ENCODE results near the gene EXOSC9.

EXOSC9 gene

GRCh38 chr4:121764303-121764701, 36.8 kb upstream of the EXOSC9 start:
- Histone ChIP-seq H3K4ac (ENCODE audit: low read length) (no peak overlapping the region), H3K4me1 (ENCODE audit: control insufficient read depth in 2 of 2, insufficient read depth in 1 of 2, low read depth in 1 of 2, low read length in 2 of 2) (peaks cover 0 to 2% of the 10 kb centered on the region in 2 donors), H4K91ac (ENCODE audit: low read depth, low read length, poor library complexity) (no peak overlapping the region), H3K23ac (ENCODE audit: low read depth, low read length, poor library complexity) (peak overlapping the region; percentile 25), H3K4me3 (ENCODE audit: low read length in 2 of 2) (peak overlapping the region; percentile 45 to 84), H3K18ac (ENCODE audit: low read length) (peak overlapping the region; percentile 91), H2BK15ac (ENCODE audit: low read length) (no peak overlapping the region), H3K9me3 (replicated peaks in 1 of 2; ENCODE audit: control insufficient read depth in 2 of 2, insufficient read depth in 1 of 2, low read depth in 1 of 2, low read length in 2 of 2) (peaks cover 0 to 5% of the 10 kb centered on the region in 2 donors), H2BK5ac (ENCODE audit: low read length) (no peak overlapping the region), H2AK5ac (ENCODE audit: low read depth, low read length) (no peak overlapping the region), H3K14ac (ENCODE audit: low read length) (no peak overlapping the region), H2BK120ac (ENCODE audit: low read depth, low read length) (no peak overlapping the region), H3K27ac (replicated peaks; ENCODE audit: low read length) (no peak overlapping the region), H3K27me3 (ENCODE audit: control insufficient read depth in 3 of 3, insufficient read depth in 3 of 3, low read depth in 1 of 3, low read length in 3 of 3) (peaks cover 14 to 98% (median 32%) of the 10 kb centered on the region in 3 experiments), H3K36me3 (replicated peaks in 1 of 2; ENCODE audit: control insufficient read depth in 2 of 2, insufficient read depth in 2 of 2, low read length in 2 of 2) (no peaks in the 10 kb centered on the region), H3K9ac (ENCODE audit: low read depth, low read length, poor library complexity) (peak overlapping the region; percentile 80), H3K4me2 (ENCODE audit: insufficient read depth, low read length, poor library complexity, severe bottlenecking) (peak overlapping the region; percentile 95), H3K79me1 (ENCODE audit: low read depth, low read length) (no peaks in the 10 kb centered on the region), H2BK12ac (ENCODE audit: low read length) (no peak overlapping the region), H4K8ac (ENCODE audit: low read depth, low read length) (no peak overlapping the region), H2AFZ (ENCODE audit: low read length) (peak overlapping the region; percentile 93)
- no peak for DNase-seq (ENCODE audit: low spot score)
- no CpG with 5 or more reads among the region's 14 CpGs for WGBS, 2 donors (ENCODE audit: extremely low coverage in 2 of 2, insufficient read length in 2 of 2, insufficient replicate concordance in 1 of 2)

- H3K4me2 ChIP-seq (ENCODE audit: insufficient read depth, low read length, poor library complexity, severe bottlenecking), result peak within 1 kb of the TSS; percentile 95
- H3K18ac ChIP-seq (ENCODE audit: low read length), result peak within 1 kb of the TSS; percentile 91
- peak; percentile 41 for DNase-seq (ENCODE audit: low spot score)
- H3K4ac ChIP-seq (ENCODE audit: low read length), result no peak within 1 kb of the TSS
- peaks cover 0 to 2% of the 10 kb centered on the region in 2 donors for H3K4me1 ChIP-seq (ENCODE audit: control insufficient read depth in 2 of 2, insufficient read depth in 1 of 2, low read depth in 1 of 2, low read length in 2 of 2)
- no peak within 1 kb of the TSS for H2BK15ac ChIP-seq (ENCODE audit: low read length)
- H2BK12ac ChIP-seq (ENCODE audit: low read length), result no peak within 1 kb of the TSS
- H3K27ac ChIP-seq (replicated peaks; ENCODE audit: low read length), result no peak within 1 kb of the TSS
- H2BK120ac ChIP-seq (ENCODE audit: low read depth, low read length), result no peak within 1 kb of the TSS
- H2AK5ac ChIP-seq (ENCODE audit: low read depth, low read length), result no peak within 1 kb of the TSS
- H3K79me1 ChIP-seq (ENCODE audit: low read depth, low read length), result no peaks in the 10 kb centered on the region
- no peak within 1 kb of the TSS for H4K91ac ChIP-seq (ENCODE audit: low read depth, low read length, poor library complexity)
- peak within 1 kb of the TSS; percentile 45 to 84 for H3K4me3 ChIP-seq (ENCODE audit: low read length in 2 of 2)
- H2AFZ ChIP-seq (ENCODE audit: low read length), result peak within 1 kb of the TSS; percentile 93
- H3K9ac ChIP-seq (ENCODE audit: low read depth, low read length, poor library complexity), result peak within 1 kb of the TSS; percentile 80
- H3K14ac ChIP-seq (ENCODE audit: low read length), result no peak within 1 kb of the TSS
- H3K9me3 ChIP-seq (replicated peaks in 1 of 2; ENCODE audit: control insufficient read depth in 2 of 2, insufficient read depth in 1 of 2, low read depth in 1 of 2, low read length in 2 of 2), result peaks cover 0 to 5% of the 10 kb centered on the region in 2 donors
- no peak within 1 kb of the TSS for H2BK5ac ChIP-seq (ENCODE audit: low read length)
- no peak within 1 kb of the TSS for H4K8ac ChIP-seq (ENCODE audit: low read depth, low read length)
- H3K23ac ChIP-seq (ENCODE audit: low read depth, low read length, poor library complexity), result peak within 1 kb of the TSS; percentile 25
- no CpG with 5 or more reads among the region's 75 CpGs for WGBS, 2 donors (ENCODE audit: extremely low coverage in 2 of 2, insufficient read length in 2 of 2, insufficient replicate concordance in 1 of 2)
- H3K27me3 ChIP-seq (ENCODE audit: control insufficient read depth in 3 of 3, insufficient read depth in 3 of 3, low read depth in 1 of 3, low read length in 3 of 3), result peaks cover 14 to 99% (median 32%) of the 10 kb centered on the region in 3 experiments
- no peaks in the 10 kb centered on the region for H3K36me3 ChIP-seq (replicated peaks in 1 of 2; ENCODE audit: control insufficient read depth in 2 of 2, insufficient read depth in 2 of 2, low read length in 2 of 2)
These were observed 36.3 kb upstream of the EXOSC9 start, which contains the start of gene SMIM43 for GRCh38 chr4:121764702-121765367. Gene SMIM43 (minus strand): TSS chr4:121765164. CDS start chr4:121765105, 59 bp downstream.

GRCh38 chr4:121765368-121765705, 35.8 kb upstream of the EXOSC9 start:
- Histone ChIP-seq H3K9me3 (replicated peaks in 1 of 2; ENCODE audit: control insufficient read depth in 2 of 2, insufficient read depth in 1 of 2, low read depth in 1 of 2, low read length in 2 of 2) (peaks cover 0 to 5% of the 10 kb centered on the region in 2 donors), H3K4ac (ENCODE audit: low read length) (no peak overlapping the region), H3K27me3 (ENCODE audit: control insufficient read depth in 3 of 3, insufficient read depth in 3 of 3, low read depth in 1 of 3, low read length in 3 of 3) (peaks cover 14 to 97% (median 32%) of the 10 kb centered on the region in 3 experiments), H3K36me3 (replicated peaks in 1 of 2; ENCODE audit: control insufficient read depth in 2 of 2, insufficient read depth in 2 of 2, low read length in 2 of 2) (no peaks in the 10 kb centered on the region), H3K23ac (ENCODE audit: low read depth, low read length, poor library complexity) (no peak overlapping the region), H3K4me2 (ENCODE audit: insufficient read depth, low read length, poor library complexity, severe bottlenecking) (peak overlapping the region; percentile 95), H2AK5ac (ENCODE audit: low read depth, low read length) (no peak overlapping the region), H4K91ac (ENCODE audit: low read depth, low read length, poor library complexity) (no peak overlapping the region), H3K79me1 (ENCODE audit: low read depth, low read length) (no peaks in the 10 kb centered on the region), H3K4me3 (ENCODE audit: low read length in 2 of 2) (peak overlapping the region; percentile 45 to 84), H3K27ac (replicated peaks; ENCODE audit: low read length) (no peak overlapping the region), H3K9ac (ENCODE audit: low read depth, low read length, poor library complexity) (peak overlapping the region; percentile 80), H3K18ac (ENCODE audit: low read length) (peak overlapping the region; percentile 91), H2BK15ac (ENCODE audit: low read length) (no peak overlapping the region), H3K14ac (ENCODE audit: low read length) (no peak overlapping the region), H2BK120ac (ENCODE audit: low read depth, low read length) (no peak overlapping the region), H4K8ac (ENCODE audit: low read depth, low read length) (no peak overlapping the region), H2BK12ac (ENCODE audit: low read length) (no peak overlapping the region), H3K4me1 (ENCODE audit: control insufficient read depth in 2 of 2, insufficient read depth in 1 of 2, low read depth in 1 of 2, low read length in 2 of 2) (peaks cover 0 to 2% of the 10 kb centered on the region in 2 donors), H2AFZ (ENCODE audit: low read length) (peak overlapping the region; percentile 93), H2BK5ac (ENCODE audit: low read length) (no peak overlapping the region)
- no peak for DNase-seq (ENCODE audit: low spot score)
- WGBS, 2 donors (ENCODE audit: extremely low coverage in 2 of 2, insufficient read length in 2 of 2, insufficient replicate concordance in 1 of 2), result no CpG with 5 or more reads among the region's 16 CpGs

- no peak overlapping the region for H3K4me3 ChIP-seq (ENCODE audit: low read length in 2 of 2)
These were observed 35.1 kb upstream of the EXOSC9 start for GRCh38 chr4:121765971-121766538.

More at GRCh38 chr4:121765971-121766538, 35.1 kb upstream of the EXOSC9 start:
- Histone ChIP-seq H3K27me3 (ENCODE audit: control insufficient read depth in 3 of 3, insufficient read depth in 3 of 3, low read depth in 1 of 3, low read length in 3 of 3) (peaks cover 14 to 98% (median 32%) of the 10 kb centered on the region in 3 experiments), H4K8ac (ENCODE audit: low read depth, low read length) (no peak overlapping the region), H3K9me3 (replicated peaks in 1 of 2; ENCODE audit: control insufficient read depth in 2 of 2, insufficient read depth in 1 of 2, low read depth in 1 of 2, low read length in 2 of 2) (peaks cover 0 to 5% of the 10 kb centered on the region in 2 donors), H3K14ac (ENCODE audit: low read length) (no peak overlapping the region), H3K79me1 (ENCODE audit: low read depth, low read length) (no peaks in the 10 kb centered on the region), H2BK5ac (ENCODE audit: low read length) (no peak overlapping the region), H3K4me2 (ENCODE audit: insufficient read depth, low read length, poor library complexity, severe bottlenecking) (no peak overlapping the region), H3K23ac (ENCODE audit: low read depth, low read length, poor library complexity) (no peak overlapping the region), H4K91ac (ENCODE audit: low read depth, low read length, poor library complexity) (no peak overlapping the region), H2BK120ac (ENCODE audit: low read depth, low read length) (no peak overlapping the region), H3K27ac (replicated peaks; ENCODE audit: low read length) (no peak overlapping the region), H2AFZ (ENCODE audit: low read length) (no peak overlapping the region), H3K4me1 (ENCODE audit: control insufficient read depth in 2 of 2, insufficient read depth in 1 of 2, low read depth in 1 of 2, low read length in 2 of 2) (peaks cover 0 to 2% of the 10 kb centered on the region in 2 donors), H2BK12ac (ENCODE audit: low read length) (no peak overlapping the region), H3K9ac (ENCODE audit: low read depth, low read length, poor library complexity) (no peak overlapping the region), H3K18ac (ENCODE audit: low read length) (no peak overlapping the region), H3K4ac (ENCODE audit: low read length) (no peak overlapping the region), H3K36me3 (replicated peaks in 1 of 2; ENCODE audit: control insufficient read depth in 2 of 2, insufficient read depth in 2 of 2, low read length in 2 of 2) (no peaks in the 10 kb centered on the region), H2AK5ac (ENCODE audit: low read depth, low read length) (no peak overlapping the region), H2BK15ac (ENCODE audit: low read length) (no peak overlapping the region)
- no peak for DNase-seq (ENCODE audit: low spot score)
- no CpG with 5 or more reads among the region's 9 CpGs for WGBS, 2 donors (ENCODE audit: extremely low coverage in 2 of 2, insufficient read length in 2 of 2, insufficient replicate concordance in 1 of 2)
